Astrocyte (in vitro differentiated cells and primary cell): Measurements from ENCODE around the gene DEGS1.

Experiments
- EZH2 ChIP-seq: IDR thresholded peaks from 2 replicates; pipeline ENCODE4 v1.6.1; 2012; ENCODE audit warnings: mild to moderate bottlenecking, low read length, inconsistent platforms; ENCODE audit not compliant: insufficient read depth
- TF ChIP-seq, protein P1 (sequence below): IDR thresholded peaks from 2 replicates; pipeline ENCODE4 v1.5.1; 2011; ENCODE audit warnings: low read depth, mild to moderate bottlenecking, inconsistent platforms, low read length, moderate library complexity; ENCODE audit not compliant: insufficient read depth

DNA sequence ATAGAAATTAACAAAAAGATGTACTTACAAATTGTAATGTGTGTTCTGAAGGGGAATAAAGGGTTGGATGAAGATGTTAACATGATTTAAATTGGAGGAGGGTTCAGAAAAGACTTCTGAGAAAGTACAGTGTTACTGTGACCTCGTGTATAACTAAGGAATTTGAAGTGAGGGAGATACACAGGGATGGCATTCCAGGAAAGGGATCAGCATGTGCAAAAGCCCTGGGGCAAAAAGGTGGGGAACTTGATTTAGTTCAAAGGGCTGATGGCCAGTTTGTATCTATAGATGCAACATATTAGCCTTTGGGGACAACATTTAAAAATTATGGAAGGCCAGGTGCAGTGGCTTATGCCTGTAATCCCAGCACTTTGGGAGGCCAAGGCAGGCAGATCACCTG lies 33.3 kb upstream of the DEGS1 start:
- TF ChIP-seq, protein P1, sequence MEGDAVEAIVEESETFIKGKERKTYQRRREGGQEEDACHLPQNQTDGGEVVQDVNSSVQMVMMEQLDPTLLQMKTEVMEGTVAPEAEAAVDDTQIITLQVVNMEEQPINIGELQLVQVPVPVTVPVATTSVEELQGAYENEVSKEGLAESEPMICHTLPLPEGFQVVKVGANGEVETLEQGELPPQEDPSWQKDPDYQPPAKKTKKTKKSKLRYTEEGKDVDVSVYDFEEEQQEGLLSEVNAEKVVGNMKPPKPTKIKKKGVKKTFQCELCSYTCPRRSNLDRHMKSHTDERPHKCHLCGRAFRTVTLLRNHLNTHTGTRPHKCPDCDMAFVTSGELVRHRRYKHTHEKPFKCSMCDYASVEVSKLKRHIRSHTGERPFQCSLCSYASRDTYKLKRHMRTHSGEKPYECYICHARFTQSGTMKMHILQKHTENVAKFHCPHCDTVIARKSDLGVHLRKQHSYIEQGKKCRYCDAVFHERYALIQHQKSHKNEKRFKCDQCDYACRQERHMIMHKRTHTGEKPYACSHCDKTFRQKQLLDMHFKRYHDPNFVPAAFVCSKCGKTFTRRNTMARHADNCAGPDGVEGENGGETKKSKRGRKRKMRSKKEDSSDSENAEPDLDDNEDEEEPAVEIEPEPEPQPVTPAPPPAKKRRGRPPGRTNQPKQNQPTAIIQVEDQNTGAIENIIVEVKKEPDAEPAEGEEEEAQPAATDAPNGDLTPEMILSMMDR = no peak
- TF ChIP-seq EZH2 = no peak
